HG02623 (cell line): ENCODE data around the gene AMH.
"Not testable (repeated sequence)": the region's sequence is repeated elsewhere in the genome, so short reads cannot be mapped to it uniquely, and the experiment has no call there.

Source experiments
- ATAC-seq: cut with Tn5 transposase; IDR thresholded peaks from one replicate; pipeline ENCODE4 v1.9.1; 2021; ENCODE audit warnings: moderate library complexity; ENCODE audit not compliant: unreplicated experiment

AMH gene

DNA sequence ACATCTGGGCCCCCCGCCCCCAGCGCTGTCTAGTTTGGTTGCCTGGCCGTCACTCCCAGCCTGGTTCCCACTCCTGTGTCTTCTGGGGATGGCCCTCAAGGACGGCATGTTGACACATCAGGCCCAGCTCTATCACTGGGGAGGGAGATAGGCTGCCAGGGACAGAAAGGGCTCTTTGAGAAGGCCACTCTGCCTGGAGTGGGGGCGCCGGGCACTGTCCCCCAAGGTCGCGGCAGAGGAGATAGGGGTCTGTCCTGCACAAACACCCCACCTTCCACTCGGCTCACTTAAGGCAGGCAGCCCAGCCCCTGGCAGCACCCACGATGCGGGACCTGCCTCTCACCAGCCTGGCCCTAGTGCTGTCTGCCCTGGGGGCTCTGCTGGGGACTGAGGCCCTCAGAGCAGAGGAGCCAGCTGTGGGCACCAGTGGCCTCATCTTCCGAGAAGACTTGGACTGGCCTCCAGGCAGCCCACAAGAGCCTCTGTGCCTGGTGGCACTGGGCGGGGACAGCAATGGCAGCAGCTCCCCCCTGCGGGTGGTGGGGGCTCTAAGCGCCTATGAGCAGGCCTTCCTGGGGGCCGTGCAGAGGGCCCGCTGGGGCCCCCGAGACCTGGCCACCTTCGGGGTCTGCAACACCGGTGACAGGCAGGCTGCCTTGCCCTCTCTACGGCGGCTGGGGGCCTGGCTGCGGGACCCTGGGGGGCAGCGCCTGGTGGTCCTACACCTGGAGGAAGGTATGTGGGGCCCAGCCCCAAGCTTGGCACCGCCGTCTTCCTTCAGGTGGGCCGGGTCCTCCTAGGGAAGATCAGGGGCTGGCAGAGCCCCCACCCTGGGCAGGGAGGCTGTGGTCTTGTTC lies at the start of gene AMH:
Gene AMH, plus strand, starts transcription at position 314 of the 857 bp plus-strand sequence. Its CDS starts 10 bp downstream, at position 324.
- no peak for ATAC-seq

DNA sequence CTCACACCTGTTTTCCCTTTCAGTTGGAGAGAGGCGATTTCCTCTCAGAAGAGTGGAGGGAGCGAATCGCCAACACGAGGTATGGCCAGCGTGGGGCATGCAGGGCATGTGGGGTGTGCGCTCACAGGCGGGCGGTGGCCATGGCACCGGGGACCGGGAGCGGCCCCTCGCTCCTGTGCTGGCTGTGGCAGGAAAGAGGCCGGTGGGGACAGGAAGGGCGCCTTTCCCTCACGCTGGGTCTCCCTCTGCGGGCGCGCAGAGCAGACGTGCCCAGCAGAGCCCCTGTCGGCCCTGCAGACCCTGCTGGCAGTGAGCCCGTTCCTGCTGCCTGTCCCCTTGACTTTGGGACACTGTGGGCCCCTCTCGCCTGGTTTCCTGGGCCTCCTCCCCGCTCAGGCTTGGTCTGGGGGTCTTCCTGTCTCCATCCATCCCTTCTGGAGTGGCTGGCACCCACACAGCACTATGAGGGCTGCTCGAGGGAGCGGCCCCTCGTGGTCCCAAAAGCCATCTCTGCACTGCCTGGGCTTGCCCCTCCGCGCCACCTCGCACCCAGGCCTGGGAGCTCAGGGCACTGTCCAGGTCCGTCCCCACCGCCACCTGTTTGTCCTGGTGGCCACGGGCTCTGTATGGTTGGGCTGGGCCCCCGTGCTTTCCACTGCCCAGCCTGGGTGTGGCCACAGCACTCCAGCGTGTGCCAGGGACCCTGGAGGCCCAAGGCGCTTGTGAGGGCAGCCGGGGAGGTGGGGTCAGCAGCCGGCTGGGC lies 49.1 kb upstream of the AMH start:
- no peak for ATAC-seq

DNA sequence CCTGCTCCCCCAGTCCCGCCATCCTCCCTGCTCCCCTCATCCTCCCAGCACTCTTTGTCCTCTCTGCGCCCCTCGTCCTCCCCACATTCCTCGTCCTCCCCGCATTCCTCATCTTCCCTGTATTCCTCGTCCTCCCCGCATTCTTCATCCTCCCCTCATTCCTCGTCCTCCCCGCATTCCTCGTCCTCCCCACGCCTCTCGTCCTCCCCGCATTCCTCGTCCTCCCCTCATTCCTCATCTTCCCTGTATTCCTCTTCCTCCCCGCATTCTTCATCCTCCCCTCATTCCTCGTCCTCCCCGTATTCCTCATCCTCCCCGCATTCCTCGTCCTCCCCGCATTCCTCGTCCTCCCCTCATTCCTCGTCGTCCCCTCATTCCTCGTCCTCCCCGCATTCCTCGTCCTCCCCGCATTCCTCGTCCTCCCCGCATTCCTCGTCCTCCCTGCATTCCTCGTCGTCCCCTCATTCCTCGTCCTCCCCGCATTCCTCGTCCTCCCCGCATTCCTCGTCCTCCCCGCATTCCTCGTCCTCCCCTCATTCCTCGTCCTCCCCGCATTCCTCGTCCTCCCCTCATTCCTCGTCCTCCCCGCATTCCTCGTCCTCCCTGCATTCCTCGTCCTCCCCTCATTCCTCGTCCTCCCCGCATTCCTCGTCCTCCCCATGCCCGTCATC lies 48.4 kb upstream of the AMH start:
- ATAC-seq = not testable (repeated sequence)

DNA sequence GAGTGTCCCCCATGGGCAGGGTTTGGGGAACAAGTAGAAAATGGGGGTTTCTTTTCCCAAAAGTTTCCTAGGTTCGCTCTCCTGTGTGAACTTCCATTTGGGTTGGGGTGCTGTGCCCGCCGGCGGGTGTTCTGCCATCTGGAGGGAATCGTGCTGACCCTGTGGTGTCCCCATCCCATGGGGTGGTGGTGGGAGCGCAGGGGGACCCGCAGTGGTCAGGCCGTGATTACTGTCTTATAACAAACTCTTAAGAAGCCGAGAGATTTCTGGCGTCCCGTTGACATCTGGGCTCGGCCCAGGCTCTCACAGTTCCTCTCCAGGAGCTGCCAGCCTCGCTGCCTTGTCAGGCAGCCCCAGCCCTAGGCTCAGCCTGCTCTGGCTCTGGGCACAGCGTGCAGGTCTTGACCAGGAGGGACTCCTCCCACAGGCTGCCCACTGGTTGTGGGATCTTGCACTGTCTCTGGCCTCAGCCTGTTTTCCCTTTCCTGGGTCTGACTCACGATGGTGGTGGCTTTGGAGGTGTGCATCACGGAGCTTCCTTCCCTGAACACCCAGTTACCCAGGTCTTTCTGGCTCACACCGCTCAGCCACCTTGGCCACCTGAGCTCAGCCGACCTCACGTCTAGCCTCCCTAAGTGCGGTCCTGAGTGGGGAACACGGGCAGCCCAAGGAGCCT lies 47.5 kb upstream of the AMH start:
- ATAC-seq = no peak

DNA sequence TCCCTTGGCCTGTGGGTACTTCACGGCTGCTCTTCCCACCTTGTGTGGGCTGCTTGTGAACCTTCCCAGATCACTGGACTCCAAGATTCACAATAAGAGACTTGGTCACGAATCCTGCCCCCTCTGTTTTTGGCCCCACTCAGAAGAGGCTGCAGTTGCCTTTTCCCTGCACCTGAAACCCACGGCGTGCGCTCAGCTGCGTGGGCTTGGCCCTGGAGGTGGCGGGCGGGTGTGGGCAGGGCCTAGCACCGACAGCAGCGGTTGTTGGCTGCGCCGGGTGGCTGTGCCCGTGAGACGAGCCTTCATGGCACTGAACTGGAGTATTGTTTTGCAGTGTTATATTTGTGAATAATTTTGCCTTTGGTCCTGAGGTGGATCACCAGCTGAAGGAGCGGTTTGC lies 46.8 kb upstream of the AMH start:
- ATAC-seq = no peak

GRCh38 chr19:2207008-2207407 lies 42.1 kb upstream of the AMH start:
- ATAC-seq = no peak

GRCh38 chr19:2207991-2208860 lies 40.9 kb upstream of the AMH start:
- ATAC-seq = no peak

GRCh38 chr19:2208975-2209374 lies 40.1 kb upstream of the AMH start:
- ATAC-seq = no peak

DNA sequence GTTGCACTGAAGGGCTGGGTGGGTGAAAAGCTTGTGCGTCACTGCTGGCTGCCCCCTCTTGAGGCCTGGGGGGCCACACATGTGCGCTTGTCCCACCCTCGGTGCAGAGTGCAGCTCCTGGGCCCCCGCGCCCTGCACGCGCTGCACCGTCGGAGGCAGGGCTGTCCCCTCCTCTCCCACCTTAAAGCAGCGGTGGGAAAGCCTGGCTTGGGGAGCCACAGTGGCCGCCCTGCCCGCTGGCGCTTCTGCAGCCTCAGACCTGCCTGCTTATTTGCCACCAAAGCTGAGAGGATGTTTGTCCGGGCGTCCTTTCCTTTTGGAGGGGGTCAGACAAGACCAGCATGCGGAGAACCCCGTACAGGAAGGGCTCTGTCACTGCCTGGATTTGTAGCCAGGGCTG lies 39.7 kb upstream of the AMH start:
- no peak for ATAC-seq

GRCh38 chr19:2210206-2210605 lies 38.9 kb upstream of the AMH start:
- no peak for ATAC-seq

- no peak for ATAC-seq
These were observed 38.0 kb upstream of the AMH start for GRCh38 chr19:2210987-2211740.

DNA sequence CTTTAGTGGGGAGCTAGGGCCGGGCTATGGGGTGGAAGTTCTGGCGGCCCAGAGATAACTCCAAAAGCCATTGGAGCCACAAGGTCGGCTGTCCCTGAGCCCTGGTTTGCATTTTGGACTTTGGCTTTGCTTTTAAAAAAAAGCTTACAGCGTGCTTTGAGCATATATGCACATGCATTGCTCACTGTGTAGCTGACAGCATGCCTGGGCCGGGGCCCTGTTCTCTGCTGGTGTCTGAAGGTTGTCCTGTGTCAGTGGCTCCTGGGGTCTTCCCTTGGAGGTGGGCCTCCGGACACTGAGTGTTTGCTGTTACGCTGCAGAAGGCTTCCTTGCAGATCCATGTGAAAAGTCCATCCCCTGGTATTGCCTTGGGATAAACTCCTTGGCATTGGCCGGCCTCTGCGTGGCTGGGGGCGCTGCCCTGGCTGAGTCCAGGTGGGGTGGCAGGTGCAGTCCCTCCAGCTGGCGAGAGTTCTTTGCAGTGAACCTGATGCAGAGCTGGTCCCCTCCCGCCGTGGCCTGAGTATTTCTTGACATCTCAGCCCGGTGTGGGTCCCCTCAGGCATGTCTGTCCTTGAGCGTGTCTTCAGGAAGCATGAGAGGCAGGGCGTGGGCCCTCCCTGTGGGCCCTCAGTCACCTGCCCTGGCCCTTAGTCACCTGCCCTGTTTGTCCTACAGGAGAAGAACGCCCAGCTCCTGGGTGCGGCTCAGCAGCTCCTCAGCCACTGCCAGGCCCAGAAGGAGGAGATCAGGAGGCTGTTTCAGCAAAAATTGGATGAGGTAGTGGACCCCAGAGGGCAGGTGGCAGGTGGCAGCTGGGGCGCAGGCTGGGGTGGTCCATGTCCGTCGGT lies 36.0 kb upstream of the AMH start:
- ATAC-seq = no peak

DNA sequence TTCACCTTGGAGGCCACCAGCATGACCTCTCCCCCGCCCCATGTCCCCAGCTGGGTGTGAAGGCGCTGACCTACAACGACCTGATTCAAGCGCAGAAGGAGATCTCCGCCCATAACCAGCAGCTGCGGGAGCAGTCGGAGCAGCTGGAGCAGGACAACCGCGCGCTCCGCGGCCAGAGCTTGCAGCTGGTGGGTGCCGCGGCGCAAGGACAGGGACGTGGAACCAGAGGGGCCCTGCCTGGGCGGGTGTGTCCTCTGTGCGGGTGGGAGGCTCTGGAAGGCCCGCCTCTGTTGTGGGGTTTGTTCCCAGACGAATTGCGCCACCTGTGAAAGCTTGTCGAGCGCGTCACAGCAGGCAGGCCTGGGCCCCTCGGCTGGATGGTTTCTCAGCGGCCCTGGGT lies 35.3 kb upstream of the AMH start:
- no peak for ATAC-seq

GRCh38 chr19:2214251-2214650 lies 34.9 kb upstream of the AMH start:
- ATAC-seq = no peak

- no peak for ATAC-seq
These were observed 33.8 kb upstream of the AMH start for GRCh38 chr19:2215281-2215751.

- no peak for ATAC-seq
These were observed 32.5 kb upstream of the AMH start for GRCh38 chr19:2216361-2217225.

DNA sequence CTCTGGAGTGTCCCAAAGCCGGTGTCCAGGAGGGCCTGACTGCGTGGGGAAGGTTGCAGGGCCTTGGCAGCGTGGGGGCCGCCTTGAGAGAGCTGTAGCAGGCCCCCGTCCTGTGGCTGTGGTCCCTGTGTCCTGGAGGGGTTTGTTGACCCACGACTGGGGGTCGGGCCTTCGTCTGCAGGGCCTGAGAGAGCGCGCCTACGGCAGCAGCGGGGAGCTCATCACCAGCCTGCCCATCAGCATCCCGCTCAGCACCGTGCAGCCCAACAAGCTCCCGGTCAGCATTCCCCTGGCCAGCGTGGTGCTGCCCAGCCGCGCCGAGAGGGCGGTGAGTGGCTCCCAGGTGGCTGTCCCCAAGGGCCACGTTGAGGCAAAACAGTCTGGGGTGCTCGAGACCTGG lies 31.5 kb upstream of the AMH start:
- ATAC-seq = no peak
